OCI-M2 (cell line): ENCODE measurements around the gene ADAMTS7.
"Not testable (repeated sequence)": the region's sequence is repeated elsewhere in the genome, so short reads cannot be mapped to it uniquely, and the experiment has no call there.

ENCODE experiments used
- DNase-seq: peaks from one replicate; lab custom pipeline; 2025; ENCODE audit not compliant: unreplicated experiment; lab: John Stamatoyannopoulos, UW

The ADAMTS7 gene

DNA sequence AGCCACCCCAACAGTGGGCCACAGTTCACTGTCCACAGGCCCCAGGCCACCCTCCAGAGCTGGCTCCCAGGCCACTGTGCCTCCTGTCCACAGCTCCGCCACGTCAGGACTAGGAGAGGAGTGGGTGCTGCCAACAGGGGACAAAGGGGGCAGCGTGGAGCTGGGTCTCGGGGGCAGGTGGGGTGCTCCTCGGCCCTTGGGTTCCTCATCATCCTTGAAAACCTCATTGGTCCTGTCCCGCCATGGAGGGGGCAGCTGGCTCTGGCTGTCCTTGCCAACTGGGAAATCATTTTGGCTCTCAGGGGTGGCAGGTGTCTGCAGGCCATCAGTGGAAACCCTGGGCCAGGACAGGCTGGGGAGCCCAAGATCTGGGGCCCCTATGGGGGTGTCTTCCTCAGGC lies 45.2 kb downstream of the ADAMTS7 start:
- no peak for DNase-seq

DNA sequence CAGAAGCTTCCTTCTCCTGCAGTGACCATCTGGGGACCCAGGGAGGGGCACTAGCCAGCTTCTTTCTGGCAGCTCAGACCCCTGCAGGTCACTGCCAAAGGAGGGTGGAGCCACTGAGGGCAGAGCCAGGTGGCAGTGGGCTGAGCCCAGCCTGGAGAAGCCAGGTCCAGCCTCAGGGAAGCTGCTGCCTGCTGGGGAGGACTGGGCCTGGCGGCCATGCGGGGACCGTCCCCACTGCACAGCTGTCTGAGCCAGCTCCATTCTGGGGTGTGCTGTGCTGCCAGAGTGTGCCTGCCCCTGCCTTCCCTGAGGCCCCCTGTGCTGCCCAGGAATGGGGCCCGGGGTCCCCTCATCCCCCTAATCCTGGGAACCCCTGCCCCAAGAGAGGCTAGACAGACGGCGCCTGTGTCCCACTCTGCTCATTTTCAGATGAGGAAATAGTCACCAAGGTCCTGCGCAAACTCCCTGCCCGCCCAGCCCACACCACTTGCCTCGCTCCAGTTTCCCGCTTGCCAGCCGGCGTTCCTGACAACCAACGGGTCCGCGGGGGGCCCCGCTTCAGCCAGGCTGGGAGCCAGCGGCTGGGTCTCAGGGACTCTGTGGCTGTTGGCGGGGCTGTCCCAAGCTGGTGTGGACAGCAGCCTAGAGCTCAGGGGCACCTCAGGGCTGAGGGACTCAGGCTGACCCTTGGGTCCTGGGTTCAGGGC lies 46.0 kb downstream of the ADAMTS7 start:
- DNase-seq, result not testable (repeated sequence)

GRCh38 chr15:78764340-78765153 lies 46.7 kb downstream of the ADAMTS7 start:
- not testable (repeated sequence) for DNase-seq

DNA sequence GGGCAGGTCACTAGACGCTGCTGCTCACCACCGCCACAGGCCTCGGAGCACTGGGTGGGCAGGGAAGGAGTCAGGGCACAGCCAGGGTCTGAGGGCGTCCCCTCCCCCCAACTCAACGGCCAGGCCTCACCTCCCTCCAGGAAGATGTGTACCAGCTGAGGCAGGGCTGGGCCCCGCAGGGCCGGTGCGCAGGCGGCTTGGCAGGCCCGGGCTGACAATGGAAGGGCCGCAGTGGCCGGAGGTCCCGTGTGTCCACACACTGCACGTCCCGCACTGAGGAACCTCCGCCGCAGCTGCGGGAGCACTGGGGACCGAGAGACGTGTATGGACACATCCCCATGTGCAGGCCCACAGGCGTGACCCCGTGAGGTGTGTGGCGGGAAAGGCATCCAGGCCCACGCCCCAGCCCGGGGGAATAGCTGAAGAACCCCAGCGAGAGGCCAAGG lies 47.4 kb downstream of the ADAMTS7 start:
- no peak for DNase-seq

DNA sequence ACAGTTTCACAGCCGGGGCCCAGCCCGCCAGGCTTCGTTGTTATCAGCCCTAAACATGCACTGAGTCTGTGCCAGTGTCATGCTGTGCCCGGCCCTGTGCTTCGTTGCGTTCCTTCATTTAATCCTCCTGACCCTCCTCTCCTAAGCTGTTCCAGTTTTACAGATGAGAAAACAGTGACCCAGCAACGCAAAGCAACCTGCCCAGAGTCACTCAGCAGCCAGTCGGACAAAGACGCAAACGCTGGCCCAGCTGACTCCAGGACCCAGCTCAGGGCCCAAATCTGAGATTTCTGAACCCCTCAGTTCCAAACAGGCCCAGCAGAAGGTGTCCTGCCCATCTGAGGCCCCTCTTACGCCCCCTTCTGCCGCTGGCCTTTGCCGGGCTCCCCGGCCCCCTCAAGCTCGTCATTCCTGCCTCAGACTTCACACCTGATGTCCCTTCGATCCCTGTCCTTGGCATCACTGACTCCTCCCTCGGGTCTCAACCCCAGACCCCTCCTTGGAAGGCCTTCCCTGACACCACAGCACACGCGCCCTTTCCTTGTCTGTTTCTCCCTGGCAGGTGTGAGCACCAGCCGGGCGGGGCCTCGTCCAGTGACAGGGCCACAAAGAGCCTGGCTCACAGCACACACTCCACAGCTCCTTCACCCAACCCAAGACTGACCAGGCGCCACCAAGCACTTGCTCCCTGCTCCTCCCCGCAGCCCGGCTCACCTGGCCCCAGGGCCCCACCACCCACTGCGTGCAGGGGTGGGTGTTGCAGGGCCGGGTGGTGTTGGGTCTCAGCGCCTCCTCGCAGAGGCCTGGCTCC lies 48.1 kb downstream of the ADAMTS7 start:
- DNase-seq, result no peak

DNA sequence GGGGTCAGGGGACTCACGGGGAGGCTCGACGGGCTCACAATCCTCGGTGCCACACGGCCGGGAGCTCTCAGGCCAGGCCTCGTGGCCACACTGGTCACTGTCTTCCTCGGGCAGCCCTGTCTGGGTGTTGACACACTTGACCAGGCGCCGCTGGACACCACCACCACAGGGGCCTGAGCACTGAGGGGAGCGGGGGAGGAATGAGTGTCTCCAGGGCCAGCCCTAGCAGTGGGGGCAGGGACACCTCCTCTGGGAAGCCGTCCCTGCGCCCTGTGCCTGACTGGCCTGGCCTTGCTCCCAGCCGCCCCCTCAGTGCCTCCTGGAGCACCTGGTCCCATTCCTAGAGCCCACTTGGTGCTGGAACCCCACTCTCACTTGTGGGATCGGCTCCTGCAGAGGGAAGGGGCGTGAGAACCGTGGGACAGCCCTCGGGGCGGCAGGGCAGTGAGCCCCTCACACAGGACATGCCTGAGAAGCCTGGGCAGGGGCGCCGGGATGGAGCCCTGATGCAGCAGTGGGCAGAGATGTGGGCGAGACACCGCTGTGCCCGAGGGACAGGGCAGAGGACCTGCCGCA lies 48.8 kb downstream of the ADAMTS7 start:
- not testable (repeated sequence) for DNase-seq

- DNase-seq, result no peak
Observed at GRCh38 chr15:78761891-78762385, 49.3 kb downstream of the ADAMTS7 start.

GRCh38 chr15:78761475-78761874 lies 49.8 kb downstream of the ADAMTS7 start:
- not testable (repeated sequence) for DNase-seq

DNA sequence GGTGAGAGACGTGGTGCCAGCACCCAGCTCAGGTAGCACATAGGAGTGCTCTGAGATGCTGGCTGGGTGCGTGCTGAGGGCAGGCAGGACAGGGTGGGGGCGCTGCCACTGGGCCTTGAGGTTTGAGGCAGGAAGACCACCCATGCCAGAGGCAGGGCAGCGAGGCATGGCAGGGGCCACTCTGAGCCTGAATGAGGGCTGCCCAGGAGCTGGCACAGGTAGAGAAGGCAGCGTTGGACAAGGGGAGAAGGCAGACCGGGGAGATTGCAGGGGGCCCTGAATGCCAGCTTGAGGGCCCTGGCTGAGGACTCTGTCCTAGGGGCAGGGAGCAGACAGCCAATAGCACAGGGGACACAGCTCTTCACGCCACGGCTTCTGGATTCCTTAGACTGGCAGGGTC lies 50.2 kb downstream of the ADAMTS7 start:
- no peak for DNase-seq

GRCh38 chr15:78760091-78760882 lies 51.0 kb downstream of the ADAMTS7 start:
- not testable (repeated sequence) for DNase-seq

DNA sequence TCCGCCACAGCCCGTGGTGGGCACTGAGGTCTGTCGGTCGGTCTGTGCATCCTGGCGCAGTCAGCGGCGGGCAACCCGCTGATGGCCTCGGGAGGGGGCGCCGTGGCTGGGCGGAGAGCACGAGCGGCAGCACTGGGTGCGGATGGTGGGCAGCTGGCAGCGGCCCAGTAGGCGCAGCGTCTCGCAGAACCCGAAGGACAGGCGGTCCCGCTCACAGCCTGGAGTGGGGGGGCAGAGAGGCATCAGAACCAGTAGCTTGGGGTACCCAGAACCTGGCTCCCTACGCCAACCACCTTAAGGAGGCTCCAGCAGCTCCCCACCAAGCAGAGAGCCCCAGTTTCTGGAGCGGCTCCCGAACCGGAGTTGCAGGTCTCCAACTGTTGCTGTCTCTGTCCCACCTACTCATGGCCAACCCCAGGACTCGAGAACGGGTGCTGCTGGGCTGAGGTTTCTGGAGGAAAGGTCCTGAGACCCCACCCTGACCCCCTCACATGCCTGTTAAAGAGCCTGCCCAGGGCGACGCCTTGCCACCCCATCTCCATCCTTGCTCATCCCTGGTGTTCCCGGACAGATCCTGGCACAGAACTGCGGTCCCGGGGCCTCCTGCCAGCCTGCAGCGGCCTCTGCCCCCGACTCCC lies 51.8 kb downstream of the ADAMTS7 start:
- DNase-seq, result not testable (repeated sequence)

- DNase-seq, result not testable (repeated sequence)
Observed at GRCh38 chr15:78758486-78759200, 52.6 kb downstream of the ADAMTS7 start.

- DNase-seq, result not testable (repeated sequence)
Observed at GRCh38 chr15:78758084-78758483, 53.2 kb downstream of the ADAMTS7 start.

GRCh38 chr15:78757636-78757905 lies 53.7 kb downstream of the ADAMTS7 start:
- DNase-seq, result no peak

DNA sequence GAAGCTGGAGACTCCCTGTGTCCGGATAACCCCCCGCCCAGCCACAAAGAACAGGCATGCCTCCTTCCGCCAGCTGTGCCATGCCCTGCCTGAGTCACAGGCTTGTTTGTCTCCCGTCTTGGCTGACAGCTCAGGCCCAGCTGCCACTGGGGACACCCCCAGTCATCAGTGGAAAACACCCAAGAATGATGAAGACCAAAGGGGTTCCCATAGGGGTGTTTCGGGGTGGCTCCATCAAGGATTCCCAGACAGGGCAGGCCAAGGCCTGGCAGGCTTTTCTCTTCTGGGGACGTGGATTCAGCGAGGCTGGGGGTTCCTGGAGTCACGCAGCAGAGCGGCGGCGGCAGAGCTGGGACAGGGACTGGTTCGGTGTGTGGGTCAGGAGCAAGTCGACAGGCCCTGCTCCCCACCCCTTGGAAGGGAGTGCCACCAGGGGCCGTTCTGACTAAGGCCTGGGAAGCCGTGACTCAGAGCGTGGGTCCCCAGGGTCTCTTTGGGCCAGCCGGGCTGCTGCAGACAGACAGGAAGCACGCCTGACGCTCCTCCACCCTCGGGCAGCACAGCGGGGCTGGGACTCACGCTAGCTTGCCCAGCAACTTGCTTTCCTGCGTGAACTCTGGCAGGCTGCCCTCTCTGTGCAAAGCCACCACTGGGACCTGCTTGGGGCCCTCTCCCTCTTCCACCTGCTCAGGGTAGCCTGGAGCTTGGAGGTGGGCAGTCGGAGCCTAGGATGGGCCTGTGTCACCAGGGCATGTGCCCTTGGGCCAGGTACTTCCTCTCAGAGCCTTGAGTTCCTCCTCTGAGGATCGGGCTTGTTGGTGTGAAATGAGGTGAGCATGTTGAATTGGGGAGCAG lies 54.3 kb downstream of the ADAMTS7 start:
- DNase-seq, result not testable (repeated sequence)

GRCh38 chr15:78755900-78756591 lies 55.2 kb downstream of the ADAMTS7 start:
- not testable (repeated sequence) for DNase-seq

- not testable (repeated sequence) for DNase-seq
Observed at GRCh38 chr15:78754637-78755280, 56.5 kb downstream of the ADAMTS7 start.
